ENCODE data around the gene GRAMD2B. TPM values are rescaled to one million over a fixed set of nuclear protein-coding genes. Genes with fewer than 3 reads are reported as not detected.
A peak's percentile ranks its signal among the peaks of the same experiment; 100 is the strongest.

The GRAMD2B gene
- total RNA-seq, 1 experiment from 2014 or later, result 7.2 TPM

- DNase-seq (ENCODE audit: low read depth, low spot score) (no peak), ATAC-seq (no peak)
- Histone ChIP-seq H3K27me3 (ENCODE audit: insufficient read depth, low read length) (no peaks in the 10 kb centered on the region), H2AFZ (ENCODE audit: low read depth, low read length, poor library complexity, severe bottlenecking) (no peak overlapping the region), H3K36me3 (ENCODE audit: control insufficient read depth in 1 of 2, insufficient read depth in 2 of 2, low read length in 2 of 2) (no peaks in the 10 kb centered on the region), H3K79me2 (ENCODE audit: insufficient read depth, low read length) (no peaks in the 10 kb centered on the region), H3K9me2 (ENCODE audit: insufficient read depth) (no peaks in the 10 kb centered on the region), H3K27ac (ENCODE audit: low read depth, low read length) (peak overlapping the region; percentile 66; the same call in 1 of the 2 replicates), H3K4me1 (ENCODE audit: control insufficient read depth in 1 of 2, insufficient read depth in 2 of 2, low read length in 2 of 2) (peaks cover 24 to 37% of the 10 kb centered on the region in 2 experiments), H4K20me1 (ENCODE audit: insufficient read depth) (no peaks in the 10 kb centered on the region), H3K9me3 (ENCODE audit: control insufficient read depth in 1 of 2, insufficient read depth in 1 of 2, low read depth in 1 of 2, low read length in 2 of 2) (no peaks in the 10 kb centered on the region), H3K4me2 (ENCODE audit: low read length) (peak overlapping the region; percentile 69), H3K9ac (ENCODE audit: low read length) (no peak overlapping the region), H3K4me3 (replicated peaks in 1 of 2; ENCODE audit: low read depth in 1 of 2, low read length in 2 of 2) (no peak overlapping the region)
- intact Hi-C loops (cut with micrococcal nuclease), result no loop called here
- TF ChIP-seq EZH2 (IDR thresholded peaks at IDR 0.05) (no peak), ZBTB33 (IDR thresholded peaks at IDR 0.05; ENCODE audit: extremely low read depth, insufficient replicate concordance, low read length) (no peak), CBX3 (IDR thresholded peaks at IDR 0.05; ENCODE audit: low read depth) (no peak), SRF (IDR thresholded peaks at IDR 0.05; ENCODE audit: low read depth) (no peak), REST (IDR thresholded peaks at IDR 0.05; ENCODE audit: low read depth) (no peak), POLR2A (IDR thresholded peaks at IDR 0.05; ENCODE audit: borderline replicate concordance, extremely low read depth, insufficient read depth, insufficient read length) (no peak)
- ChIA-PET CTCF (interaction anchor here (0.8 kb wide), 1 partner anchor 28 kb away, joined by 3 read pairs; no protein-coding TSS in a partner anchor), POLR2A (no interaction called here), RAD21 (ENCODE audit: low non-redundant PET in 1 of 2, low total read pairs in 2 of 2, uncharacterized antibody in 2 of 2, unreplicated experiment in 2 of 2) (no interaction called here)
- BruUV-seq (replicated peaks), result no TSS peak
These were observed 48.0 kb downstream of the GRAMD2B start for GRCh38 chr5:126471247-126471646.
